OCI-LY3 (cell line): Measurements from ENCODE around the gene ANKRD10.
A peak's percentile ranks its signal among the peaks of the same experiment; 100 is the strongest.

ENCODE experiments used
- EZH2phosphoT487 ChIP-seq: fragments of 200-600 bp; shearing (Covaris generic); IDR thresholded peaks from 2 replicates; pipeline ENCODE4 v1.6.1; 2018; ENCODE audit warnings: antibody characterized with exemption, mixed run types, low read depth
- TF ChIP-seq, protein P1 (sequence below): fragments of 200-600, 300-600 bp; sonication (generic); IDR thresholded peaks from 2 replicates; pipeline ENCODE4 v1.5.1; 2014; ENCODE audit warnings: antibody characterized with exemption, low read length, low read depth

- TF ChIP-seq, protein P1, sequence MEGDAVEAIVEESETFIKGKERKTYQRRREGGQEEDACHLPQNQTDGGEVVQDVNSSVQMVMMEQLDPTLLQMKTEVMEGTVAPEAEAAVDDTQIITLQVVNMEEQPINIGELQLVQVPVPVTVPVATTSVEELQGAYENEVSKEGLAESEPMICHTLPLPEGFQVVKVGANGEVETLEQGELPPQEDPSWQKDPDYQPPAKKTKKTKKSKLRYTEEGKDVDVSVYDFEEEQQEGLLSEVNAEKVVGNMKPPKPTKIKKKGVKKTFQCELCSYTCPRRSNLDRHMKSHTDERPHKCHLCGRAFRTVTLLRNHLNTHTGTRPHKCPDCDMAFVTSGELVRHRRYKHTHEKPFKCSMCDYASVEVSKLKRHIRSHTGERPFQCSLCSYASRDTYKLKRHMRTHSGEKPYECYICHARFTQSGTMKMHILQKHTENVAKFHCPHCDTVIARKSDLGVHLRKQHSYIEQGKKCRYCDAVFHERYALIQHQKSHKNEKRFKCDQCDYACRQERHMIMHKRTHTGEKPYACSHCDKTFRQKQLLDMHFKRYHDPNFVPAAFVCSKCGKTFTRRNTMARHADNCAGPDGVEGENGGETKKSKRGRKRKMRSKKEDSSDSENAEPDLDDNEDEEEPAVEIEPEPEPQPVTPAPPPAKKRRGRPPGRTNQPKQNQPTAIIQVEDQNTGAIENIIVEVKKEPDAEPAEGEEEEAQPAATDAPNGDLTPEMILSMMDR: peak; percentile 83
- TF ChIP-seq EZH2phosphoT487: no peak
Observed at GRCh38 chr13:110915057-110915873, at the start of gene ANKRD10.
